AG10803 (cell line): ENCODE results near the gene ATP2B1.

ENCODE experiments used
- DNase-seq: peaks from one replicate; pipeline ENCODE4 v3.0.0; 2010; ENCODE audit warnings: low read depth
- H3K4me3 ChIP-seq: 2 replicates; pipeline ENCODE4 v1.5.1; 2011; ENCODE audit warnings: mild to moderate bottlenecking, low read length, control low read depth
- CTCF ChIP-seq: conservative IDR thresholded peaks from 2 replicates; pipeline ENCODE4 v1.5.1; 2011; ENCODE audit warnings: mild to moderate bottlenecking, low read length, control low read depth, inconsistent platforms

ATP2B1 gene

GRCh38 chr12:89593873-89594272 lies 114.8 kb downstream of the ATP2B1 start:
- DNase-seq = no peak
- no peak for TF ChIP-seq CTCF
- no peak overlapping the region for H3K4me3 ChIP-seq

GRCh38 chr12:89593233-89593632 lies 115.4 kb downstream of the ATP2B1 start:
- no peak for TF ChIP-seq CTCF
- H3K4me3 ChIP-seq = no peak overlapping the region
- DNase-seq = no peak

GRCh38 chr12:89589753-89590152 lies 118.9 kb downstream of the ATP2B1 start:
- H3K4me3 ChIP-seq = no peak overlapping the region
- no peak for DNase-seq
- no peak for TF ChIP-seq CTCF

- no peak for DNase-seq
- H3K4me3 ChIP-seq = no peak overlapping the region
- TF ChIP-seq CTCF = no peak
These were observed 130.1 kb downstream of the ATP2B1 start for GRCh38 chr12:89578499-89578898.

- no peak overlapping the region for H3K4me3 ChIP-seq
- TF ChIP-seq CTCF = no peak
- no peak for DNase-seq
These were observed 131.9 kb downstream of the ATP2B1 start for GRCh38 chr12:89576572-89577220.

- H3K4me3 ChIP-seq = no peak overlapping the region
- peak; percentile 33 for DNase-seq
- TF ChIP-seq CTCF = no peak
These were observed 133.3 kb downstream of the ATP2B1 start for GRCh38 chr12:89575374-89575773.

GRCh38 chr12:89574736-89575208 lies 133.9 kb downstream of the ATP2B1 start:
- TF ChIP-seq CTCF = no peak; the same call in 1 of the 2 replicates
- peak; percentile 91 for DNase-seq
- H3K4me3 ChIP-seq = no peak overlapping the region
